ENCODE measurements around the gene GATAD2B. TPM values are rescaled to one million over a fixed set of nuclear protein-coding genes. Genes with fewer than 3 reads are reported as not detected.

The GATAD2B gene
- polyA plus RNA-seq, 1 donor from 2014 or later, result 12.8 TPM

DNA sequence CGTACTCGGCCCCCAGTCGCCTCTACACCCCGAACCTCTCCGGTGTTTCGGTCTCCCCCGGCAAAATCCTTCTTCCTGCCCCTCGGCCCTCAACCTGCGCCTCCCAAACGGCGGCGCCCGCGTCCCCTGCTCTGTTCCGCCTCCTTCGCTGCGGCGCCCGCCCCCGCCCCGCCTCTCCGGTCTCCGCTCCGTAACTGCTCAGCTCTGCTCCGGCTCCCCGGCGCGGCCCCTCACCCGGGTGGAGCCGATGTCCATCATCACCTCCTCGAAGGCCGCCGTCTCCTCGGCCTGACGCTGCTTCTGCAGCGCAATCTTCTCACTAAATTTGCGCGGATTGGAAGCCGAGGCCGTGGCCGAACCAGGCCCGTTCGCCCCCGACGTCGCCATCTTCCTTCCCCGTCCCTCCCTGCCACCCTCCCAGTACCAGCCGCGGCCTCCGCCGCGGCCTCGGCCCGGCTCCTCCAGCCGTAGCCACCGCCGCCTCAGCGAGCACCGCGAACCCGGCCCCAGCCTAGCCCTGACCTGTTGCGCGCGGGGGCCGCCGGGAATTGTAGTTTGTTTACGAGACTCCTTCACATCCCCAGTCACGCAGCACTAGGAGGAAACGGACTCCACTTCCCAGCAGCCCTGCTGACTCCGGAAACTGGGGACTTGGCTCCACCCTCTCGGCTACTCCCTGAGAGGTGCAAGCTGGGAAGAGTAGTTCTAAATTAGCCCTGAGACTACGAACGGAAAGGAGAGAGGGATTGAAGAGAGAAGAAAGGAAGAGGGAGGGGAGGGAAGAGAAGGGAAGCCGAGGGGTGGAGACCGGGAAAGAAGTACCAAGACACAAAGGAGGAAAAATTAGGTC, 35.6 kb upstream of the GATAD2B start, which contains the start of gene CRTC2:
TSS of gene CRTC2 (minus strand) at position 502 of the 850 bp plus-strand sequence. CDS start at position 387, 115 bp downstream.
- peak within 1 kb of the TSS; percentile 69 for H2AFZ ChIP-seq (ENCODE audit: low read depth, low read length)
- H3K9me3 ChIP-seq (ENCODE audit: low read length), result no peaks in the 10 kb centered on the region
- TF ChIP-seq SMC3 (conservative IDR thresholded peaks at IDR 0.05; ENCODE audit: poor library complexity) (peak; percentile 19), MXI1 (conservative IDR thresholded peaks at IDR 0.05; ENCODE audit: poor library complexity, severe bottlenecking) (peak; percentile 73), EP300 (conservative IDR thresholded peaks at IDR 0.05; ENCODE audit: poor library complexity, severe bottlenecking) (peak; percentile 31), EZH2 (IDR thresholded peaks at IDR 0.05; ENCODE audit: borderline replicate concordance, insufficient read depth, low read length, poor library complexity, severe bottlenecking) (no peak), POLR2AphosphoS5 (IDR thresholded peaks at IDR 0.05) (peak; percentile 84), RAD21 (conservative IDR thresholded peaks at IDR 0.05) (no peak), REST (IDR thresholded peaks at IDR 0.05; ENCODE audit: borderline replicate concordance) (peak; percentile 63), TAF1 (IDR thresholded peaks at IDR 0.05; ENCODE audit: low read depth) (peak; percentile 34)
- TF ChIP-seq, protein P1, sequence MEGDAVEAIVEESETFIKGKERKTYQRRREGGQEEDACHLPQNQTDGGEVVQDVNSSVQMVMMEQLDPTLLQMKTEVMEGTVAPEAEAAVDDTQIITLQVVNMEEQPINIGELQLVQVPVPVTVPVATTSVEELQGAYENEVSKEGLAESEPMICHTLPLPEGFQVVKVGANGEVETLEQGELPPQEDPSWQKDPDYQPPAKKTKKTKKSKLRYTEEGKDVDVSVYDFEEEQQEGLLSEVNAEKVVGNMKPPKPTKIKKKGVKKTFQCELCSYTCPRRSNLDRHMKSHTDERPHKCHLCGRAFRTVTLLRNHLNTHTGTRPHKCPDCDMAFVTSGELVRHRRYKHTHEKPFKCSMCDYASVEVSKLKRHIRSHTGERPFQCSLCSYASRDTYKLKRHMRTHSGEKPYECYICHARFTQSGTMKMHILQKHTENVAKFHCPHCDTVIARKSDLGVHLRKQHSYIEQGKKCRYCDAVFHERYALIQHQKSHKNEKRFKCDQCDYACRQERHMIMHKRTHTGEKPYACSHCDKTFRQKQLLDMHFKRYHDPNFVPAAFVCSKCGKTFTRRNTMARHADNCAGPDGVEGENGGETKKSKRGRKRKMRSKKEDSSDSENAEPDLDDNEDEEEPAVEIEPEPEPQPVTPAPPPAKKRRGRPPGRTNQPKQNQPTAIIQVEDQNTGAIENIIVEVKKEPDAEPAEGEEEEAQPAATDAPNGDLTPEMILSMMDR (IDR thresholded peaks at IDR 0.05; ENCODE audit: poor library complexity, severe bottlenecking), result peak; percentile 23
- peak within 1 kb of the TSS; percentile 94 for H3K4me2 ChIP-seq (ENCODE audit: low read length)
- peaks cover 52% of the 10 kb centered on the region for H3K79me2 ChIP-seq (replicated peaks; ENCODE audit: insufficient read depth, low read length)
- no peaks in the 10 kb centered on the region for H3K9me2 ChIP-seq (ENCODE audit: insufficient read depth, low read length)
- peak within 1 kb of the TSS; percentile 90 for H3K9ac ChIP-seq (ENCODE audit: low read length)
- H3K27ac ChIP-seq (ENCODE audit: low read length), result peak within 1 kb of the TSS; percentile 84
- H3K36me3 ChIP-seq (ENCODE audit: insufficient read depth, low read length), result no peaks in the 10 kb centered on the region
- no peaks in the 10 kb centered on the region for H4K20me1 ChIP-seq (ENCODE audit: insufficient read depth)
- no peaks in the 10 kb centered on the region for H3K27me3 ChIP-seq (ENCODE audit: insufficient read depth, low read depth, low read length)
- H3K4me3 ChIP-seq (ENCODE audit: low read length), result peak within 1 kb of the TSS; percentile 83
- H3F3A ChIP-seq (ENCODE audit: insufficient read depth, low read length, poor library complexity, severe bottlenecking), result no peaks in the 10 kb centered on the region

DNA sequence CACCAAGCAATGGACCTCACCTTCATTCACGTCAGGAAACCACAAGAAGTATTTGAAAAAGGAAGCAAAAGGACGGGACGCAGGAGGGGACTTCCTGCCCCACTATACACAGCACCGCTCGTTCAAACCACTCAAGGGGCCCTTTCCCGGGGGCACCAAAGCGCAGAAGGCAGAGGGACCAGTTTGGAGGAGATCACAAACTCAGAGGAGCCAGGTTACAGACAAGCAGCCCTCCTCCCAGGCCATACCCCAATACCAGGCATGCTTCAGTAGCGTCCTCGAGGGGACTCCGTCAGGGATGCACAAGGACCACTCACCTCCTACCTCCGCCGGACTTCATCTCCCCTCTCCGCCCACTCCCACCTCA, 35.0 kb upstream of the GATAD2B start:
- Histone ChIP-seq H3K27me3 (ENCODE audit: insufficient read depth, low read depth, low read length) (no peaks in the 10 kb centered on the region), H4K20me1 (ENCODE audit: insufficient read depth) (no peaks in the 10 kb centered on the region), H3F3A (ENCODE audit: insufficient read depth, low read length, poor library complexity, severe bottlenecking) (no peaks in the 10 kb centered on the region), H3K27ac (ENCODE audit: low read length) (peak overlapping the region; percentile 84), H3K79me2 (replicated peaks; ENCODE audit: insufficient read depth, low read length) (peaks cover 47% of the 10 kb centered on the region), H3K9ac (ENCODE audit: low read length) (peak overlapping the region; percentile 90), H3K4me3 (ENCODE audit: low read length) (peak overlapping the region; percentile 83), H3K9me3 (ENCODE audit: low read length) (no peaks in the 10 kb centered on the region), H2AFZ (ENCODE audit: low read depth, low read length) (peak overlapping the region; percentile 69), H3K36me3 (ENCODE audit: insufficient read depth, low read length) (no peaks in the 10 kb centered on the region), H3K9me2 (ENCODE audit: insufficient read depth, low read length) (no peaks in the 10 kb centered on the region), H3K4me2 (ENCODE audit: low read length) (peak overlapping the region; percentile 94)
- TF ChIP-seq POLR2AphosphoS5 (IDR thresholded peaks at IDR 0.05) (no peak), EP300 (conservative IDR thresholded peaks at IDR 0.05; ENCODE audit: poor library complexity, severe bottlenecking) (no peak), RAD21 (conservative IDR thresholded peaks at IDR 0.05) (no peak), SMC3 (conservative IDR thresholded peaks at IDR 0.05; ENCODE audit: poor library complexity) (no peak), MXI1 (conservative IDR thresholded peaks at IDR 0.05; ENCODE audit: poor library complexity, severe bottlenecking) (no peak), TAF1 (IDR thresholded peaks at IDR 0.05; ENCODE audit: low read depth) (no peak), EZH2 (IDR thresholded peaks at IDR 0.05; ENCODE audit: borderline replicate concordance, insufficient read depth, low read length, poor library complexity, severe bottlenecking) (no peak), REST (IDR thresholded peaks at IDR 0.05; ENCODE audit: borderline replicate concordance) (no peak)
- TF ChIP-seq, protein P1 (IDR thresholded peaks at IDR 0.05; ENCODE audit: poor library complexity, severe bottlenecking), result no peak
